Stimulated activated CD4-positive, alpha-beta T cell treated with anti-CD3 and anti-CD28 coated beads, Interleukin-2, amount 100 ng/mL, for 24 hours (primary cell): ENCODE measurements around the gene H2BK1.
A peak's percentile ranks its signal among the peaks of the same experiment; 100 is the strongest.

Experiments
- DNase-seq, 2 donors: peaks; one replicate each; pipeline ENCODE4 v3.0.0-alpha.2; 2020

Gene H2BK1

DNA sequence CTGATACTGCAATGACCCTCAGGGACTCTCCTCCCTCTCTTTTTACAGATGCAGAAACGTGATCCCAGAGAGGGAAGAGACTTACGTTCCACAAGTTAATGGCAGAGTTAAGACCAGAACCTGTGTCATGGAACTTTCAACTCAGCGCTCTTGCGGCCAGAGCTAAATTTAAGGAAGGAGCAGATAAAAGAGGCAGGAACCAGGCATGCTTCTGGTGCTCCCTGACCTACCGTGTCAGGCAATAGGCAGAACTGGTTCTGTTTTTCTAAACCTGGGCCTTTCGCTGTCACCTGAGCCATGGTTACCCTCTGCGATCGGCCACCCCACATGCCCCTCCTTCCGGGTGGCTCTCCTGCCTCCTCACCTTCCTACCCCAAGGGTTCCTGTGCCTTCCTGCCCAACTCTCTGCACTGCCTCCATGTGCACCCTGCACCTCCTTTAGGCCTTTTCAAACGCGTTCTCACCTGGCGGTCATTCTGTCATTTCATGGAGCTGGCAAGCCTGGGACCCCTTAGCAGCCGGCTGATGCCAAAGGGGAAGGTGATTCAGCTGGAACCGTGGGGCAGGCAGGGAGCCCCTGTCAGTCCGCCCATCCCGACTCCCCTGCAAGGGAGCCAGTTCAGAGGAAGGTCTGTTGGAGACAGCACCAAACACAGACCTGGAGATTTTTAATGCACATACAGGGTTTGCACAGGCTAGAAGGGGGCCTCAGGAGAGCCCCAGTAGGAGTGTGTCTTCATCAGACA is 35.1 kb downstream of the H2BK1 start:
- no peak for DNase-seq

DNA sequence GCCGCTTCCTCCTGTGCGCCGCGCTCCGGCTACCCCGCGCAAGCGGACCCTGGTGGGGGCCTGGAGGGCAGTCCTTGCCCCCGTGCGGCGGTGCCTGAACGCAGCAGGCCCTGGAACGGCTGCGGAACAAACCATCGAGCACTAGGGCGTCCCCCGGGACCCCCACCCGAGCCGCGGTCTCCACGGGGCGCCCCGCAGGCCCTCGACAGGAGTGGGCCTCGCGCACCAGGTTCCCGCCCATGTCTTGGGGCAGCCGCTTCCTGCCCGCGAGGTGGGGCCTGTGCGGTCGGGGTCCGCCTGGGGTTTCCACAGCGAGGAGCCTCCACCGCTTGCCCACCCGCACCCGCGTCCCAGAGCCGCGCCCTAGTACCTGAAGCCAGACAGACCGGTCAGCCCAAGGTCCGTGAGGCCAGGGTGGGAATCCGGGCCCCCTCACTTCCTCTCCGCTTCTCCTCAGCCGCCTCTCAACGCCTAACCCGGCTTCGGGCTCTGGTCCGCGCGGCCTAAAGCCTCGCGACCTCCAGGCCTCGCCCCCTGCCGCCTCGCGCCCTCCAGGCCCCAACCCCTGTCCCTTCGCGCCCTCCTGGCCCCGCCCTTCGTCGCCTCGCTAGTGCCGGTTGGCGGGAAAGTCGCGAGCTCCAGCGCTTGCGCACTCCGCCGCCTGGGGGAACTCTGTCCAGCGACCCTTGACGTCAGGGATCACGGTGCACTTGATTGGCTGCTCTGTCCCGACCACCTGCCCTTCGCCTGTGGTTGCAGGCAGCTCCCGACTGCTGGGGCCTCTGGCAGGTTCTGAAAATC is 35.8 kb downstream of the H2BK1 start:
- peak in 1 of 2 donors; percentile 39 for DNase-seq

DNA sequence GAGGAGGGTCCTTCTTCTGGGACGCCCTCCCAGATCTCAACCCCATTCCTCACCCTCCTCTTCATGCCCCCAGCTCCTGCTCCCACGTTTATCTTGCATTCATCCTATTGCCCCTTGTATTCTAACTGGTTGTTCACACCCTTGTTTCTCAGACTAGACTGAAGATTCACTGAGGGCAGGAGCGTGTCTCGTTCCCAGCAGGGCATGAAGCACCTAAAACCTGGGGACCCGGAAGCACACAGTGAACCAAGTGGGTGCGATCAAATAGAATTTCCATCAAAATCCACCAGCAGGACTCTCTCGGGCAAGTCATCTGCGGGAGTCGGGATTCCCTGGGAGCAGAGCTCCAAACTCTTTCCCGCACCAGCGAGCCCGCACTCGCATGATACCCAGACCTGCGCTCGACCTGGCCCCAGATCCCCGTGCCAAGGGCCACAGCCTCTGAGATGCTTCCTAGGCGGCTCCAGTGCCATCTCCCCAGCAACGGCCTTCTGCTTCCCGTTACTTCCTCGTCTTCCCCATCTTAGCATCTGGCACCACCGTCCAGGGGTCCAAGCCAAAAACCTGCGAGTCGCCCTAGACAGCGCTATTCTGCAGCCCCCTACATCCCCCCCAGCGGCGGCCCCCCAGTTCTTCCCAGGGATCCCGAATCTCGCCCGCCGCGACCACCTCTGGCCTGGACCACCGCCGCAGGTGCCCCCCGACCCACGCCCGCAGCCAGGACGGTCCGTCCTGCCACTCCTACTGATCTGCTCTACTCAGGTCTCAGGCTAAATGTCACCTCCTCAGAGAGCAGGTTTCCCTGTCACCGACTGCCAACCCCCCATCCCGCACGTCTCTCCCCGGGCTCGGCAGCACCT is 36.7 kb downstream of the H2BK1 start:
- no peak for DNase-seq

DNA sequence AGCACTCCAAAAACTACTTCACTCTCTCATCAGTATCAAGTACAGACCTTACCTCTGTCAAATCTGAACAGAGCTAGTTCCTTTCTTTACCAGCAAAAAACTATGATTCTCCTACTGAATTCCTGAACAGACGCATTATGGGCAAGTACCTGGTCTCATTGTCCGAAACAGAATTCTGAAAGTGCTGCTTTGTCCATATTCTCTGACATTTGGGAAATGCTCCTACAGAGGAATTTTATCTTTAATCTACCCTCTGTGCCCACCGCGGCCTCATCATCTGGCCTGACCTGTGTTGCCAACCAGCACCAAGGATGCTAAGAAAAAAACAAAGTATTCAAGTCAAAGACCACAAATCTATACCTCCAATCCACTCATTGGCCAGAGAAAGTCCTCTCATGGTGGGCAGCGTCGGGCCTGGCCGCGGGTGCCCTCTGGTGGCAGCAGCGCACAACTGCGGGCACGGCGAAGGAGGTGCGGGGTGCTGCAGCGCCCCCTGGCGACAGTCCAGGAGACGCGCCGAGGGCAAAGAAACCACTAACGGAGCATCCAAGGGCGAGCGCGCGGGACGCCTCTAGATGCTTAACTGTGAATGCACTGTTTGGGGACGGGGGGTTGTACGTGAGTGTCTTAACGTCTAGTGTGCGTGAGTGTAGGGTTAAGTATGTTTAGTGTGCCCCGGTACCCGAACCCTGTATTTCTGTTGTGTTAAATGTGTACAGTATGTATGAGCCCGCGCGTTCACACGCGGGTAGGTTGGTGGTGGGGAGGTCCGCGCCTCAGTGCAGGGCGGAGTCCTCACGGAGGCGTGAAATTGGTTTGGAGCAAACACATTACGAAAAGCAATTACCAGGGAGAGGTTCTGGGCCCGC is 37.8 kb downstream of the H2BK1 start:
- DNase-seq = peak; percentile 84

DNA sequence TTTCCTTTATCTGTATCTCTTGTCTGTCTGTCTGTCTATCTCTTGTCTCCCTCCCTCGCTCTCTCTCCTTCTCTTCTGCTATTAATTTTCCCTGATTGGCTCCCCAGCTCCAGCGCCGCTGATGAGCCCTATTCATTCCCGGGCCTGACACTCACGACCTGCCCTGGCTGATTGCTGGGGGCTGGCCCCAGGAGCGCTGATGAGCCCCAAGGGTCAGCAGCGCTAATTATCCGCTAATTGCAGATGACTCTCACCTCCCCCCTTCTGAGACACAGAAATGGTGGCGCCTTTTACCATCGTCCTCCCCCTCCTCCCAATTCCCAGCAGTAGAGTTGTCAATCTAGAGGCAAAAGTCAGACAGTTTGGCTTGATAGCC is 41.5 kb downstream of the H2BK1 start:
- DNase-seq = no peak

DNA sequence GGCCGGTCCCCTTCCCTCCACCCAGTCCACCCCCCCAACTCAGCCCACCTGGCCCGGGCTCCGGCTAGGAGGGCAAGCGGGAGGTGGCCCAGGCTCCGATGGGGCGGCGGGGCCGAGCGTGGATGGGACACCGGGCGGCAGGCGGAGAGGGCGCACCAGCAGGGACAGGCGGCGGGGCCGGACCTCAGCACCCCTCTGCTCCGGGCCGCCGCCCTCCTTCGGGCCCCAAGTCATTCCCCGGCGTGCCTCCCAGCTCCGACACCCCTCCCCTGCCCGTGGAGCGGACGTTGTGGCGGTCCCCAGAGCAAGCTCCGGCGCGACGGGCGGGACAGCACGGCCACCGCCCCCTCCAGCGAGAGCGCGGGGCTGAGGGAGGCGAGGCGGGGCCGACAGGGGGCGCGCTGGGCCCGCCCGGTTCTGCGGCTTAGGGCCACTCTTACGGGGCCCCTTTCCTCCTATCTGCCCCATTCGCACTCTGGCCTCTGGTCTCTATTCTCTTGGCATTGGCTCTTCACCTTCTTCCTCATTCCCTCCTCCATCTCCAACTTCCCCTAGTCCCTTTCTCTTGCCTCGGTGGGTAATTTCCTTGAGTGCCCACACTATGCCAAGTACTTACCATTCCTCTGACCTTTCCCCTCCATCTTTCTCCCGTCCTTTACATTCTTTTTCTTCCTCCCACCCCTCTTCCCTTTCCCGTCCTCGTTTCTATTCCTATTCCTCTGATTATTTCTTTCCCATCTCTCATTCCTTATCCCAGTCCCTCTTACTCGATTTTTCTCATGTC is 42.1 kb downstream of the H2BK1 start:
- DNase-seq = peak; percentile 67 to 74

DNA sequence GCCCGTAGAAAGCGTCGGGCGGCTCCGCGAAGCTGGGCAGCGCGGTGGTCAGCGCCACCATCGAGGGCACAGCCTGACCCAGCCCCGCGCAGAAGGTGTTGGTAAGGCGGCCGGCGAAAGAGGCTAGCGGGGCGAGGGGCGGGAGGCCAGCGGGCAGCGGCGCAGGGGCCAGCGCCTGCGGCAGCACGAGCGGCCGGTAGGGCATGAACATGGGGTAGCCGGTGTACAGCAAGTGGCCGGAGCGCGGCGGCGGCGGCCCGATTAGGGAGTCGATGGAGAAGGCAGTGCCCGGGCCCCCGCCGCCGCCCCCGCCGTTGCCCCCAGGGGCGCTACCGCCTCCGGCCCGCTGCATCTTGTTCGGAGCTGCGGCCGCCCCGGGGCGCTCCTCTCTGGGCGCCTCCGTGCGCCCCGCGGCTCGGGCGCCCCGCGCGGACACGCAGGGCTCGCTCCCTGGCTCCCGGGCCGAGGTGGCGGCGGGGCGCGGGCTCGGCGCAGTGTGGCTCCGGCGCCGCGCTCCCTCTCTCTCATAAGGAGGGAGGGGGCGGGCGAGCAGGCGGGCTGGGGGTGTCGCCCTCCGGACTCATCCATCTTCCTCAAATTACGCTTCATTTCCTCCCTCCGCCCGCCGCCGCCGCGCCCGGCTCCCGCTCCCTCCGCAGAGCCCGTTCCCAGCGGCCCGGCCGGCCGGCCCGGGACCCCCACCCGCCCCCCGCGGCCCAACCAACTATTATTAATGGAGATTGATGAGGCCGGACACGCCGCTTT is 42.9 kb downstream of the H2BK1 start, which contains the start of gene GBX1:
Gene GBX1, minus strand, starts transcription at position 498 of the 765 bp plus-strand sequence. Its CDS starts 146 bp downstream, at position 352.
- DNase-seq = peak in 1 of 2 donors; percentile 25

DNA sequence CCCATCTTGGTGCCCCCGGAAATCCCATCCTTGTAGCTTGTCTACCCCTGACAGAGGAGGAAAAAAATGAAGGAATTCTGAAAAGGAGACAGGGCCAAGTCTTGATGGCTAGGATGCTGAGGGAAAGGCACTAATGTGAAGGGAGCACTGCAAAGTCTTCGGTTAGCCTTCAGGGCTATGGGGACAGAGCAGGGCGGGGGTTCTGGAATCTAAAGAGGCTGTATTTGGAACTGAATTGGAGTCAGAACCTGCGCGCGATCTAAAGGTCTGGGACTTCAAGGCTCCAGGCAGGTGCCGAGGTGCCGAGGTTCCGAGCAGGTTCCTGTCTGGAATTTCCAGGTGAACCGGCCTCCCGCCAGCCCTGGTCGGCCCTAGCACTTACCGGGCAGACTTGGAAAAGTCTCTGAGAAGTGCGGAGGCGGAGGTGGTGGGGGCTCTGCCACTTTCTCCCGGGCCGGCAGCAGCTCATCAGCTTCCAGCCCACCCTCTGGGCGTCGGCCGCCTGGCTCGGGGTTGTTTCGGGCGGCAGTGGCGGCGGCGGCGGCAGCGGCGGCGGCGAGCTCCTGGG is 43.6 kb downstream of the H2BK1 start:
- DNase-seq = no peak

DNA sequence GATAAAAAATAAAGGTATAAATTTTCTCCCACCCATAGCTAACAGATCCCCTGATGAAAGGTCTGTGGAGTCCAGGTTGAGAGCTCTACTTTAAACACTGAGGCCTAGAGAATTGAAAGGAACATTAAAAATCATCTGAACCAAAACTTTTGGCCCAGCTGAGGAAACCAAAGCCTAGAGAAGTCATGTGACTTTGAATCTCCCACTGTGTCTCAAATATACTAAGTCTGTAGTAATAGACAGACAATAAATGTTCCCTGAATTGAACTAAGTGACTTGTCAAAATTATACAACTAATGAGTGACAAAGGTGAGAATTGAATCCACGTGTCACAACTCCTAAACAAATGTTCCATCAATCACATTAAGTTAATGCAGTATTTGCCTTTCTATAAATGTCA is 48.5 kb downstream of the H2BK1 start:
- DNase-seq = no peak
